GM18526 (cell line): ENCODE measurements around the gene DIP2B.

Experiments
- POLR2A ChIP-seq: IDR thresholded peaks from 3 replicates; pipeline ENCODE4 v1.6.1; 2011; ENCODE audit not compliant: insufficient read length; ENCODE audit errors: extremely low read depth

Gene DIP2B

DNA sequence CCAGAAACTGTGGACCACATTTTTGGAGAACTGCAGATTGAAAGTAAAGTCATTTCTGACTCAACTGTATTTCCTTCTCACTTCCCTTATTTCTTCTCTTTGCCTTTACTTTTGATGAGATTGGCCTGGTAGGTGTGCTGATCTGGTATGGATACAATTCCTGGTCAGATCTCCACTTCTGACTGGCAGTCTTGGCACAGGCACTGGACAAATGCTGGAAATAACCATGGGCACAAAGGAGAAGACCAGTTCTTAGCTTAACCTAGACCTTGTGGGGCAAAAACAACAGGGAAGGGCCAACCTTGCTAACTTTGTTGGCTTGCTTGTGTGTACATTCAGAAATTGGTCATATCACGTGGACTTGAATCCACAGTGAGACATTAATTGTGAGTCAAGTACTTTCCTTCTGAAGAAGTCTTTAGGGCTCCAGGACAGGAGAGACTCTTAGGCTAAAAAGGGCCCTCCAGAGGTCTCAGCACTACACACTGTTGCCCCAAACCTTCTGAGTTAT, 75.0 kb downstream of the DIP2B start:
- no peak for TF ChIP-seq POLR2A

DNA sequence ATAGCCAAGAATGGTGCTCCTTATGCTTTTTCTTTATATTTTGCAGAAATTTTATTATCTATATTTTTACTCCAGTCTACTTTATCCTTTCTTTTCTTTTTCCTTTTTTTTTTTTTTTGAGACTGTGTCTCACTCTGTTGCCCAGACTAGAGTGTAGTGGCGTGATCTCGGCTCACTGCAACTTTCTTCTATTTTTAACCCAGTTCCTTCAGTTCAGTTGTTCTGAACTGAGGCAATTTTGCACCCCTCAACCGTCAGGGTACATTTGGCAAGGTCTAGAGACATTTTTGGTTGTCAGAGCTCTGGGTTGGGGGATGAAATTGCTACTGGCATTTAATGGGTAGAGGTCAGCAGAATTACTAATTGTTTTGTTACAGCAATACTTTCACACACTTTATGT, 75.7 kb downstream of the DIP2B start:
- TF ChIP-seq POLR2A = no peak

- TF ChIP-seq POLR2A = no peak
Observed at GRCh38 chr12:50581226-50582184, 76.7 kb downstream of the DIP2B start.

GRCh38 chr12:50584135-50584534, 79.3 kb downstream of the DIP2B start:
- no peak for TF ChIP-seq POLR2A

DNA sequence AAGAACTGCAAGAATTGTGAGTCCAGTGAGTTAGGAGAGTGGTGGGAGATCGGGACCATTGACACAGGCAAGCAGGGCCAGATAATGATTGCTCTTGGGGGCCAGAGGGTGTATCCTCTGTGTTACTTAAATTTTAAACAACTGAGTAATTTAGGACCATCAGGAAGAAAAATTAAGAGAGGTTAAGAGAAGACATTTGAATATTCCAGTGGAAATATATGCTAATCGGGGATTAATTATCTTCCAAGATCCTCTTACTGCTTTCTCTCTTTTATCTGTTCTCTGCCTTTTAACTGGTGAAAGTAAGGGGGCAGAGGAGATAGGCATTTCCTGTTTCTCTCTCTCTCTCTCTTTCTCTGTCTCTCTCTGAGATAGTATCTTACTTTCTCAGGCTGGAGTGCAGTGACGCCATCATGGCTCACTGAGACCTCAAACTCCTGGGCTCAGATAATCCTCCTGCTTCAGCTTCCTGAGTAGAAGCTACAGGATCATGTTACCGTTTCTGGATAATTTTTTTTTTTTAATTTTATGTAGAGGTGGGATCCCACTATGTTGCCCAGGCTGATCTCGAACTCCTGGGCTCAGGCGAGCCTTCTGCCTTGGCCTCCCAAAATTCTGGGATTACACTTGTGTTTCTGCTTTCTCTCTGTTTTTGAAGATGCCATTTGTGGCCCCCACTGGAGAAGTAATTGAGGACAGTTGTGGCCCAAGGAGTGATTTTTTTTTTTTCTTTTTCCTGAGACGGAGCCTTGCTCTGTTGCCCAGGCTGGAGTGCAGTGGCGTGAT, 85.1 kb downstream of the DIP2B start:
- TF ChIP-seq POLR2A = no peak

- no peak for TF ChIP-seq POLR2A
Observed at GRCh38 chr12:50590869-50591268, 86.1 kb downstream of the DIP2B start.

DNA sequence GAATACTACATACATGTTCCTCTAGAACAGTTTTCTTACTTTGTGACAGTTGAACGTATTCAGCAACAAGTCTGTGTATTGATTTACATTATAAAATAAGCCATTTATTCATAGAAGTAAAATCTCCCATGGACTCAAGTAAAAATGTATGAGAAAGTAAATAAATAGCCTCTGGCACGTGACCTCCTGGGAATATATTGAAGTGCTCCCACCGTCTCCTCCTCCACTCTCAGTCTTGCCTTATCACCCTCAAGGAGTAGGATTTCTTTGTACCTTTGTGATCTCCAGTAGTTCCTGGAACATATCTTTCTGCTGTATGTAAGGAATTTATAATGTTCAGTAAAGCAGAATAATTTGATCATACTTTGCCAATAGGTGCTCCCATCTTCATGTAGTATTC, 90.9 kb downstream of the DIP2B start:
- no peak for TF ChIP-seq POLR2A

GRCh38 chr12:50597200-50598195, 92.7 kb downstream of the DIP2B start:
- TF ChIP-seq POLR2A = no peak

- TF ChIP-seq POLR2A = no peak
Observed at GRCh38 chr12:50598321-50598862, 93.6 kb downstream of the DIP2B start.

GRCh38 chr12:50599366-50600095, 94.7 kb downstream of the DIP2B start:
- no peak for TF ChIP-seq POLR2A

DNA sequence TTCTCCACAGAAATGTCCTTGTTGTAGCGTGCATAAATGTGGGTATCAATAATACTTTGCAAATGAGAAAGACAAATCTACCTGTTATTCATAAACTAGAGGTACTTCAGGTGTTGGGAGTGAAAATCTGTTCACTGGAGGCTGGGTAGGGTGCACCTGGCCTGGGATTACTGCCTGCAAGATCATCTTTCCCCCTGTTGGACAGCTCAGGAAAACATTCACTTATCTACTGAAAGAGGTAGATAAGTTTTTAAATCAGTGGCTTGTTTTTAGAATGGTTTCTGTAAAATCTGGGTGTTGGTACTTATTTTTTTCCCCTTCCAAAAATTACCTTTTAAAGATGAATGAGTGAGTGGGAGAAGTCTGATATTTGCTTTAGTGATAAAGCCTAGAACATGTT, 95.6 kb downstream of the DIP2B start:
- no peak for TF ChIP-seq POLR2A

DNA sequence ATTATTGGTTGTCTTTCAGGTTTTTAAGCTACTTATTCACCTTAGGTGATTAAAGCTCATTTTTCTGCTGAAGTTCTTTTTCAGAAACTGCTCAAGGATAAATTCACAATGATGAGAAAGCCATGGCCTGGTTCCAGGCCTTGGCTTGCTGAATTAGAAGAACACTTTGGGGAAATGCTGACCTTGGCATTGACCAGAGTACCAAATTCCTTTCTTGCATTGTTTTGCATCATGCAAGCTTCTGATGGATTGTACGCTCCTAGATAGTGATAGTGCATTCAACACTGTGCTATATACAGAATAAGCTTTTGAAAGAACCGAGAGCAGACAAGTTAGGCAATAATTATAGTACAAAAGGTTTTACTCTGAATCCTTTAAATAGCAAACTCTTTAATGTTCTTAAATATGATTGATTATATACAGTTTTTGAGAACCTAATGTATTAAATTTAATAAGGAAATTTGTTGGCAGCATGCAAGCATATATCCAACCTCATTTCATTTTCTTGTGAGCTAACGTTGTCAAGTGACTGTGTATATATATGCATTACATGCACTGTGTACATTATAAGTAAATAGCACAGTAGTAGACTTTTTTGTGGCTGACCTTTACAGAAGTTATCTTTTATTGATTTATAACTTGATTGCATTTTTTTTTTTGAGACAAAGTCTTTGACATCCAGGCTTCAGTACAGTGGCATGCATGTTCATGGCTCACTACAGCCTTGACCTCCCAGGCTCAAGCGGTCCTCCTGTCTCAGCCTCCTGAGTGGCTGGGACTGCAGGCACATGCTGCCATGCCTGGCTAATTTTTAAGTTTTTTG, 99.2 kb downstream of the DIP2B start:
- TF ChIP-seq POLR2A = no peak

GRCh38 chr12:50604640-50604920, 99.8 kb downstream of the DIP2B start:
- TF ChIP-seq POLR2A = no peak

DNA sequence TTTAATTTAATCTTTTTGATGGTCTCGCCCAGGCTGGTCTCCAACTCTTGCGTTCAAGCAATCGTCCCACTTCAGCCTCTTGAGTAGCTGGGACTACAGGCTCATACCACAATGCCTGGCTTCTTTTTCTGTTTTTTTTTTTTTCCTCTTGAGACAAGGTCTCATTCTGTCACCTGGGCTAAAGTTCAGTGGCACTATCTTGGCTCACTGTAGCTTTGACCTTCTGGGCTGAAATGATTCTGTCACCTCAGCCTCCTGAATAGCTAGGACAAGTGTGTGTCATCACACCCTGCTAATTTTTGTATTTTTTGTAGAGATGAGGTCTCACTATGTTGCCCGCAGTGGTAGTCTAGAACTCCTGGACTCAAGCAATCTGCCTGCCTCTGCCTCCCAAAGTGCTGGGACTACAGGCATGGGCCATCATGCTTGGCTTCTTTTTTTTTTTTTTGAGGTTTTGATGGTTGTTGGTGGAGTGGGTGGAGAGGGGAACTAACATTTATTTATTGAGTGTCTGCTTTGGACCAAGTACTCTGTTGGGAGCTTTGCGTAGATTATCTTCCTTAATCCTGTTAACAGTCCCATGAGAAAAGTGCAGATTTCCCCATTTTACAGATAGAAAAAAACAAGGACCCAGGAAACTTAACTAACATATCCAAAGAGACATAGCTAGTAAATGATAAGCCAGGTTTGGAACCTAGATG, 102.0 kb downstream of the DIP2B start:
- TF ChIP-seq POLR2A = no peak
